Effector CD4-positive, alpha-beta T cell (primary cell): ENCODE results near the gene ARHGAP15.

Experiments
- DNase-seq: peaks from one replicate; pipeline ENCODE4 v3.0.0-alpha.2; 2020

ARHGAP15 gene

DNA sequence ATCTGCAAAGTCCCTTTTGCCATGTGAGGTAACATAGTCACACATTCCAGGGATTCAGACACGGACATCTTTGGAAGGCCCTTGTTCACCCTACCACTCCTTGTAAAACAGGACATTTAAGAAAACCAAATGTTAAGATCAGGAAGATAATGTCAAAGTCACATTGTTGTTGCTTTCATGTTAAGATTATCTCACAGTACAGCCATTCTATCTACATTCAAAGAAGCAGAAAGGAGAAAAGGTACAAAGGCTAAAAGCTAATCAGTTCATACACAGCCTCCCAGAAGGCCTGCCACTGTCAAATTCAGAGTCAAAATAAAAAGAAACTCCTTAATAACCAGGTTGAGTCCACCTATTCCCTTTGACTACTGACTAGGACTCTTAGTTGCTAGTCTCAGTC is 573.7 kb downstream of the ARHGAP15 start:
- no peak for DNase-seq

DNA sequence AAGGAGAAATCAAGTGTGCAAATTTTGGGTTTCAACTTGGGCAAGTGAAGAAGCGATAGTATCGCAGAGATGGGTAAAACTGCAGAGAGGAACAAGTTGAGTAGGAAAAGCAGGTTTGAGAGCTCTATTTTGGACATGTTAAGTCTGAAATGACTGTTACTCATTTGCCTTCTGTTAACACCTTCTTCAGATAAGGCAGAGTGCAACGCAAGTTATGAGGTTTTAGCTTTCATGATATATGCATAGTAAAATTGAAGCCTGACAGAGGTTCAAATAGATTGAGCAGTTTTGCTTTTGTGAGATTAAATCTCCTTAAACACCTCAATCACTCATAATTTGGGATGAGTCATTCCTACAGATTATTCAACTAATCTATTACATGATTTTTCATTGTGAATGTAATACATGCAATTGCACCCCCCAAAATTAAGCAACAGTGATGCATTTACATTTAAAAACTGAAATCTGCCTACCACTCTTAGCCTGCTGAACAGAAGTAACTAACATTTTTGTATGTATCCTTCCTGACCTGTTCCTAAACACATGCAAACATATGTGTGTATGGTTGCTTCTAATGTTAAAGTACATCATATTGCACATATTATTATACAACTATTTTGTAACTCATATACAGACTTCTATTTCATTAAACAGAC is 575.4 kb downstream of the ARHGAP15 start:
- DNase-seq: no peak

DNA sequence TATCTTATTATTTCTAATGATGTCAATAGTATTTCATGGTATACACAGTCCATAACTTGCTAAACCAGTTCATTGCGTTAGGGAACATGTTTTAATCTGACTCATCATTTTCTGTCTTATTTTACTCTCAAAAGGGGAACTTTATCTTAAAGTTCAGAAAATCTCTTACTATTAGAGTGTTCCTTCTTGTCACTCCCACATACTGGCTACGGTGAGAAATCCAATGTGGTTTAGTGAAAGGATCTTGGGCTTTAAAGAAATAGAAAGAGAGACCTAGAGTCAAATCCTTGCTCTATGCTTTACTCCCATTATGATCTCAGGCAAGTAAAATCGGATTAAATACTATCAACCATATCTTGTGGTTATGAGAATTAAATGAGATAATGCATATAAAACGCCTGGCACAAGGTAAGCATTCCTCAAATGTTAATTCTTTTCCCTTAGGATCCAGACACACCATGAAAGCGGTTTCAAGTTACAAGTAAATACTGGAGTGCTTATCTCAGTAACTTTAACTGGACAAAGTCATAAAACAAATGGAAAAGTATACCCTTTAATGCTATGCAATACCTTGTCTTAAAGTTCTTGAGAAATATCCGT is 576.0 kb downstream of the ARHGAP15 start:
- no peak for DNase-seq

DNA sequence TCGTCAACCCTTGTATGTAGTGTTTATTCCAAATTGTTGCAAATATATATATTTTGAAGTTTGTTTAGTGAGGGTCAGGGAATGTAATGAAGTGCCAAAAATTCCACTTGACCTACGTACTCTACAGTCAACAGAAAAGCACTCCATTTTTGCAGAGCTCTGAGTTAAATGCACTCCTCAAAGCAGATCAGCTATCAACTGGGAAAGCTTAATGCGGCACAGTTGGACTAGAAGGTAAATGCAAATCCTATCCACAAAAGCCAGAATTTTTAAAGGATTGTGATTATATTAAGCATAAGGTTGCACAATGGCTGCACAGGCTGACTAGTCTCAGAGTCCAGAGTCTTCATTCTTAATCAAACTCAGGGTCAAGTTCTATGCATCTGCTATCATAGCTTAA is 577.1 kb downstream of the ARHGAP15 start:
- no peak for DNase-seq

DNA sequence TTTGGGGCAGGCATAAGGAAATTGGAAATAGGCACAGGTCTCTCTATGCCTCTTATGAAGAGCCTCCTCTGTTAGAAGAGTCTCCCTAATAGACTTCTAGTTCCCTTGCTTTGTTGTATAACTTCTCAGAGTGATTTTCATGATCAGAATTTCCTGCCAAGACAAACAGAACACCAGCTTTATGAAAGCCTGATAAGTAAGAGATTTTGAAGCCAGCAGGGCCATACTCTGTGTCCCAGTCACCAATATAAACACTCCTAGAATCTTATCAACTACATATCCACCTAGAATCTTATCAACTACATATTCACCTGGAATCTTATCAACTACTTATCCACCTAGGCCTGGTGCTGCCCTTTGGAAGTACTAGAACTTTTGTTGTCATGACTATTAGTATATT is 579.5 kb downstream of the ARHGAP15 start:
- no peak for DNase-seq

DNA sequence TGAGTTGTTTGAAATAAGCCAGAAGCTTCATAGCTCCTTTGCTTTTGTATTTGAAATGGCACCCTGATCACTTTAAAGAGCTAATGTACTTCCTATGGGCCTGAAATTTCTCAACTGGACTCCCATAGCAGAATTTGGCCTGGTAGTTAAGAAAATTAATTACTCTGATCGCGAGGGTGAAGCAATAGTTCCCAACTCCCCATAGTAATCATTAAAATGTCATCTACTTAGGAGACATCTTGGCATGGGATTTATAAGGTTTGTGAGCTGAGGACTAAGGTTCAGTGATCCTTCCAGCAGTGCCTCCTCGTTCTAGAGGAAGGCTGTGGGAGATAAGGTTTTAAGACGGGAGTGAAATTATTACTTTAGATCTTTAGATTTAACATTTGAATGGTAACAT is 581.0 kb downstream of the ARHGAP15 start:
- DNase-seq: no peak

DNA sequence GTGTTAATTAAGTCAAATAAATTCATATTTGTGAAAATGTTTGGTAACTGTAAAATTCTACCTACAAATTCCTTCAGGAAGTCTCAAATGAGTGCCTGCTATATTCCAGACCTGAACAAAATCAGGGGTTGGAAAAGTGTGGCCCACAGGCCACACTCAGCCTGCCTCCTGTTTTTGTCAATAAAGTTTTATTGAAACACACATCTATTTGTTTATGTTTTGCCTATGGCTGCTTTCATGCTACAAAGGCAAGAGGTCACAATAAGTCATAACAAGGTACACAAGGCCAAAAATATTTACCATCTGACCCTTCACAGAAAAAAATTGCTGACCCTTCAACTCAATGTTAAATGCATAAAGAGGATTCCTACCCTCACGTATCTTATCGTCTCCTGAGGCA is 581.7 kb downstream of the ARHGAP15 start:
- no peak for DNase-seq

DNA sequence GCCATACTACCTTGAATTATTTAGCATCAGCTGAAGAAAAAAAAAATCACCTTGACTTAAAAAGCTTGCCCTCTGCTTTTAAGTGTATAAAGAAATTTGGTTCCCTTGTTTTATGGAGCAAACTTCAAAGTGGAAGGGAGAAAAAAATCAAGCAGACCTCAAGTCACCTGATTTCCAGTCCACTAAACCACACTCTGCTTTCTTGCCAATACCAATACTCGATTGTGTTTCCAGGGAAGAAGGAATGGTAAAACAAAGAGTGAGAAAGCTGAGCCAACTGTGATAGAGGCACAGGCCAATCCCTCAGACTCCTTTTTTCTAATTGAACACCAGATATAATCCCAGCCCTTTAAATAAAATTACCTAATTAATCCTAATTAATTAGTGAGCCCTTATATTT is 587.3 kb downstream of the ARHGAP15 start:
- DNase-seq: no peak

DNA sequence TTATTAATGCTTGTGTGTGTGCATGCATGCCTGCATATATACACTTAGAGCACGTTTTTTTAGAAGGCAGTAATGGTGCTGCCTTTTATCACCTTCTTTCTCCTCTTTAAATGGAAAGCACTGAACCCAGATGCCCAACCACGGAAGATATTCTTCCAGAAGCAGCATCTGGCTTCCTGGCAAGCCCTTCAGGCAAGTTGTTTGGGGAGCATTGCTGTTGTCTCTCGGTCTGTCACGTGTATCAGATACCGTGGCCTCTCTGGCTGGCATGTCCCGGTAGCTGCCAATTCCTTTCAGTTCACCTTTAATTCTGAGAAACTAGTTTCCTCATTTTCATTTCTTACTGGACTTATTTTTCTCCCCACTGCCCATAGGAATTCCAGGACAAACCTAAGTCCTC is 587.8 kb downstream of the ARHGAP15 start:
- DNase-seq: no peak

DNA sequence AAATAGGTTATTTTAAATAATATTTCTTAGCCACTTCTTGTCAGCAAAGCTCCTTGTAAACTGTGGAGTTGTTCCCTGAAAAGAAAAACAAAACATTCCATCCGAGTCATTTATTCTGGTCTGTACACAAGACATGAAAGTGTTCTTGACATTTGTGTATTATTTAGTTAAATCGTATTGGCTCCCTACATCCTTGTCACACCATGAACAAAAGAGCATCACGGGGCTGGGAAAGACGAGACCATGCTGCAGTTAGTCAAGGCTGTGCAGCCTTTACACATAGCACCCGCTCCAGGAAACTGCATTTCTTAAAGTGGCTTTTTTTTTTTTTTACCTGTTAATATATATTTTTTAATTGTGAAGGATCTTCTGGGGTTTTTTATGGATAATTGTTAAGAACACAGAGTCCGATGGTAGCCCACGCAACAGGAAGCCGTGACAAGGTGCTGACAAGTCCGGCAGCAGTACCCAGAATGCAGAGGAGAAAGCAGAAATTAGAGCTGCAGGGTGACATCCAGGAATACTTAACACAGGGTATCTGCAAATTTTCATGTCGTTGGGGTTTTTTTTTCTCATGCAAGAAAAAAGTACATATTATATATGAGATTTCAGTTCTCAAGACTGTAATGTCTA is 588.4 kb downstream of the ARHGAP15 start:
- DNase-seq: no peak

DNA sequence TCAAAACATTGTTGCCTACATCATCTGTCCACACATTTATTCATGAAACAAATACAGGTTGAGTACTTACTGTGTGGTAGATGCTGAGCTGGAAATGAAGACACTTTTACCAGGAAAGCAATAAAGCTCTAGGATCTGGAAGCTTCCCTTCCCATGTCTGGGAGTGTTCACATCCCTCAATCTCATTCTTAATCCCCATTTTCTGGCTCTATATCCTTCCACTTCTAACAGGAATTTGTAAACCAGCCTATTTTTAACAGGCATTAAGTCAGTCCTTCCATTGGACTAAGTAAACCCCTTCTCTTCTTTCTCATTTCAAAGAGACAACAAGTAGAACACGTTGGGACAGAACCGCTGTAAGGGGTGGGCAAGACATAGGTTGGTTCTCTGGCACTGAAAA is 589.5 kb downstream of the ARHGAP15 start:
- no peak for DNase-seq

DNA sequence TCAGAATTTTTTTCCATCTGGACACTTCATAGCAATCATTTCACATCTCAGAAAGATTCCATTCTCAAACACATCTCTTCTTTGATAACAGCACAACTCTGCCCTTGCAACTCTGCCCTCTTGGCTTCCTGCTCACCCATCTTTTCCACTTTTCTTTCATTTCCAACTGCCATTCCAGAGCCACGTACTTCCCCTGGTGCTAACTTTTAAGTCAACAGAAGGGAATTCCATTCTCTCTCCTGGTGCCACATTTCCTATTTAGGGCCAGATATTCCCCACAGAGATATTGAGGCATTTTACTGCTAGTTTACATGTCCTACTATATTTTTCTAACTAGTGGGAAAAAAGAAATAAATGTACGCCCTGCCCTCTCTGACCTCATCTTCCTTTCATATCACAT is 590.2 kb downstream of the ARHGAP15 start:
- DNase-seq: no peak

DNA sequence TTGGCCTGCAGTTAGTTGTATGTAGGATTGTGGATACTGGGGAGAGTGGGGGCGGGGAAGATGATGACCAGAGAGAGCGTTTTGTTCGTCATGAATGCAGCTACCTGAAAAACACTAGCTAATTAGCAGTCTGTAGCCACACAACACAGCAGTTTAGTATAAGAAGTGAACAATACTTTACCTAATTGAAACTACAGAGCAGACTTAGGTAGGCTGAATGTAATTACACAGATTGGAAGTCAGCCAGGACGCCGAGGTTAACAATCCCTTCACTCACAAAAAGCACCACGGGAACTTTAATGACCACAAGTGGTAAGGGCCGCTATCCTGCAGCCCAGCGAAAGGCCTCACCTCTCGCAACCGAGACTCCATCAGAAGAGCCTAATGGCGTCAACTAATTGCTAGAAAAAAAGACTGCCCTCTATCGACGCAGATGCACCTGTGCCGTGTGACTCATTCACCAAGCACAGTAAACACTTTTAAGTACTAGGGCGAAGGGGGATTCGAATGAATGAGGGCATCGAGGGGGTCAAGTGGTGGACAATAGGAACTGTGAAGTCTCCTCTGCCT is 591.0 kb downstream of the ARHGAP15 start:
- no peak for DNase-seq

DNA sequence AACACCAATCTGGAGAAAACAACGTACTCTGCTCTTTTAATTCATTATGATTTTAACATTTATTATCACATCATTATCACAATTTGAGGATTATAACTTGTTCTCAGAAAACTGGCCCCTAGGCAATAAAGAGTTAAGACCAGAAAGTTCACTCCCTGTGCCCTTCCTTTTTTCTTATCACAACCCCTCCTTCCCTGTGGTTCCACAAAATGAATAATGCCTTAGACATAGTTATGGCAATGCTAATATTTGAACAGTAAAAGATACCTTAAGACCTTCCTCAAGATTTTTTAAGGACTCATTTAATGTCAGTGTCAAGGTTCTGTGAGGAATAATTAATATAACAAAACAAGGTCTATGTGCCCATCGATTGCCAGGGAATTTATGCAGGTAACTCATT is 596.2 kb downstream of the ARHGAP15 start:
- no peak for DNase-seq

DNA sequence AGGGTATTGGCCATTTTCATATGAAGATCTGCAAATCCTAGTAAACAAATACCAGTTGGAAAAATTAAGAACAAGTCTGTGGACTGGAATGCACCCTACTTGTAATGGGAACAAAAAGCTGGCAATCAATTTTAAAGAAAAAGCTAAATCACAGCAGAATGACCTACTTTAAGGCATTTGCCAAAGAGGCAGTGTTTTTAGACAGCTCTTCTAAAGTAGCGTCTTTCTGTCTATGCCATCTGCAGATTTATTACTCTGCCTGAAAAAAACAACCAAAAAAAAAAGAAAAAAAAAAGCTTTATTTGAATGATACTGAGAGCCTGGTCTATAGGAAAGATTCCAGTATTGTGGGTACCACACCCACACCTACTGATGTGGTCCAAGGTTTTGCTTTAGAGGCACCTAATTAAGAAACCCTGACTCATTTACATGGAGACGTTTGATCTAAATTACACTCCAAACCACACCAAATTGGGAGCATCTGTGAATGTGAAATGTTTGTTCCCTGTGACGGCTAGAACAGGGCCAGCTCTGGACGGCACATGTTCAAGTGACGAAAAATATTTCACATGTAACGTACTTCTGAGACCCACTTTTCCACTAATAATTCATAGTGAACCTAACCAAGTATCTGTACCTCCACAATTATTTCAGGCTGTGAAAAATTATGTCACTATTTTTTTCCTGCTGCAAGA is 597.1 kb downstream of the ARHGAP15 start:
- no peak for DNase-seq

DNA sequence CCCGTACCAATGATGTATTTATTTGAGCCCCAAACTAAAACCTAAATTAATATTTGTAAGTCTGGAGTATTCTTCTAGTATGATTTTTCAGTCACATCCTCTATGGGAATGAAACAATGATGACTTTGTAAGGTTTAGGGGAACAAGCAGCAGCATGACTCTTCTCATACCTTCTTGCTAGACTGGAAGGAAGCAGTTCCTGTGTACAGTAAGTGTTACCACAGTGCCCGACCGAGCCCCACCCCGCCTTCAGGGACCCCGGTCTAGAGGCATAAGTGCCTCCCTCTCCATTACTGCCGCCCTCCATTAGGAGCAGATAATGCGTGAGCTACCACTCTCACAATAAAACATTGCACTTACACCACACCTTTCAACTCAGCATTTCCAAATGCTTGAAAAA is 599.3 kb downstream of the ARHGAP15 start:
- DNase-seq: no peak

DNA sequence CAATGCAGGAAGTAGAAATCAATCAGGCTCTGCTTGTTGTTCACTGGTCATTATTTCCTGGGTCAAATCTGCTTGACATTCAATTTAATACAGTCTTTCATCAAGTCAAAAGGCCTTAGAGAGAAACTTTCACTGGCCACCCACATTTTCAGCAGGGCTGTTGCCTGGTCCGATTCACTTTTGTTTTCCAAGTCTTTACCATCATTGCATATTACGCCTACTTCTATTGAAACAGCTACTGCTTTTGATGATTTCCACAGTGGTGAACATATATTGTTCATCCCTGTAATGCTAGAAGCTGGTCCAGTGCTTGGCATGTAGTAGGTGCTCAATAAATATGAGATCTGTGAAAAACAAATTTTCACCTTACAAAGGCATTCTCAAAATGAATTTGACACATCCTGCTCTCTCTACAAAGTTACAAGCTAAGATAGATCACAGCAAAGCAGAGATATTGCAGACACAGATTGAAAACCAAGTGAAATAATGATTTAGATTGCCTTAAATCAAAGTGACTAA is 600.1 kb downstream of the ARHGAP15 start:
- no peak for DNase-seq

DNA sequence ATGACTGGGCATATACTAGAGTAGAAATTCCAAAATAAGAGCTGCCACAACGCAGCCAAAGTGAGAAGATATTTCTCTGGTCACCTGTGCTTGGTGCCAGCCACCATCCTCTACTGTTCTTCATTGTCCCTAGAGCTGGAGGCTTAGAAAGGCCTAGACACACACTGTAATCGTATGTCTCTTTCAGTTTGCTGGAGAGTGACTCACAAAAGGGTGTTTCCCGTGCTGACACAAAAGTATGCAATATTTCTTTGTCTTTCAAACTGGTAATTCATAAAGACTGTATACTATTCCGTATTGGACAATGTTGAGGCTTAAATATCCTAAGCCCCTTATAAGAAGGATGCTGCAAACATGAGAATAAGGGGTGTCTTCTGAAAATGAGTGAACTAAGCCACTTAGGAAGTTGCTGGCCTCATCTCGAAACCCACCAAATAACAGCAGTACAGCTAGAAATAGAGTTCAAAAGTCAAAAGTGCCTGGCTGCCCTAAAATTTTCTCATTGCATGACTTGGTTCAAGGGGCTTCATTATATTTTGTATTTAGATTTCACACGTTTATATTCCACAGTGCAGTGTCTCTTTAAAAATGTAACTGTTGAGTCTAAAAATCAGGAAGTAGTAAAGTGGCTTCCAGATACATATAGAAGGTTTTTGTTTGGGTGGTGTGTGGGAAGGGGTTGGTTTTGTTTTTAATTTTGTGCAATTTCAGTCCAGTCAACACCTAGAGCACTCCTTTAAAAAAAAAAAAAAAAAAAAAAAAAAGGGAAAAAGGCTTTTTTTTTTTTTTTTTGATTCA is 601.1 kb downstream of the ARHGAP15 start:
- no peak for DNase-seq

DNA sequence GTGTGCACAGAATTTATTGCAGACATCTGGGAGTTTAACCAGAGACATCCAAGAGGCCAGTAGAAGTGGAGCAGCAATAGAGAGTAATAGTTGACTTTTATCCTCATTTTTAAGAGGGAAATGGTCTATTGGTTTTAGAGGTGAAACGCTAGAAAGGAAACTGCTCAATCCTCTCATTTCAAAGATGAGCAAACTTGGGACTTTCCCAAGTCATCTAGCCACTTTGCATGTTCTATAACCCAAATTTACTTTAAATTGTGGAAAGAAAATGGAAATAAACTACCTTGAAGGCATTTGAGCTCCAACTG is 601.7 kb downstream of the ARHGAP15 start:
- DNase-seq: no peak

DNA sequence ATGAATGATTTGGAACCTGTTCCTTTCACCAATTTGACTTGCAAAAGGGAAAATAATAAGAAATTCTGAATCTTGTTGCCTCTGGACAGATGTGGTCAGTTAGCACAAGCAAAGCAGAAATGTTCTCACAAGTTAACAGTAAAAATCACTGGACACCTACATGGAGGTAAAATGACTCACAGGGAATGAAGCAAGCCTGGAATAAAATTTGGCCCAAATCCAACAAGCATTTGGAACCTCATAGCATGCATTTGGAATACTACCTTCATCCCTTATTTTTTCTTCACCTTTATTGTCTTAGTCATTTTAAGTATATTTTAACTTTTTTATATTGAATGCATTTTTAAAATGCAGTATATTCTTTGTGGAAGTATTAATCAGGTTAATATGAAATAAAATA is 602.9 kb downstream of the ARHGAP15 start:
- no peak for DNase-seq

DNA sequence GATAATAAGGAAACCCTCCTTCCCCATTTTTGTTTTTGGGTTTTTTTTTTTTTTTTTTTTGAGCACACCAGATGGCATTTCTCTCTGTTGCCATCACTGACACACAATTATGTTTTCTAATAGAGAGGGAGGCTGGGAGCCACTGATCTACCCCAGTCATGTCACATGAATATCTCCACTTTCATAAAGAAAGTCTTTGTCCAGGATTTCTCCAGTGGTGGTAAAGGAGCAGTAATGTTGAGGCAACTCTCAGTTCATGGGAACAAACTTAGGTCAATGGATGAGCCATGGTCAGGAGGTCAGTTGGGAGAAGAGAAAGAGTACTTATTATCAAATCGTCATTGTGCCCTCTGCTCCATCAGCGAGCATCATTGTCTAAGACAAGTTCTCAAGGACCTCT is 603.7 kb downstream of the ARHGAP15 start:
- no peak for DNase-seq

DNA sequence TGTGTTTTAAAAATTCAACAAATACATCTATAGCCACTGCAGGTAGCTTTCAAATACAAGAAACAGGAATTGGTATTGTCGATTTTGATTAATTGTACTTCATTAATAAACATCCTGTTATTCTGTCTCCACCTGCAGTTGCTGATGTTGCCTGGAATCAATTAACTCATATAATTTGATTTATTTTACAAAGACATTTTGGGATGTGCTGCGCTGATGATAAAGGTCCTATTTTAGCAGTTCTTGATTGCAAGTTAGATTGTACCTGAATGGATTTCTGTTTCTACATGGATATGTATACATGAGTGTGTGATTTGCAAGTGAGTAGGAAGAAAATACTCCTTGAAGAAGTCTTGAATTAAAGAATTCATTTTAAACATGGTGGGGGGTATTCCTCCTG is 605.3 kb downstream of the ARHGAP15 start:
- DNase-seq: no peak

DNA sequence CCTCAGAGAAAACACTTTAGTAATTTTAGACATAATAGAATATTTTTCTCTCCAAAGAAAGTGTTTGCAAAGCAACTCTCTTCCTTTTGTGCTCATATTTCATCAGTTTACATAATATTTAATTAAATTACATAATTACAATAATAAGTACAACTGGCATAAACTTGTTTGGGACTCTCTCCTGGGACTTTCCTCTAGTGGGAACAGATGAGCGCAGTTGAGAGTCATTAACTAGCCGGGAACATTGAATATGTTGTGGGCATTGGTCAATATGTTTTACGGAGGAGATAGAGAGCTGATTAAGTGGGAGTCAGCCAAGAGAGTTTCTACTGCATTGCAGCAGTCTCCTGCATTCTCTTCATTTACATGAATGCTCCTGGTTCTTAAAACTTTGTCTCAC is 607.7 kb downstream of the ARHGAP15 start:
- no peak for DNase-seq
